ENCODE data around the gene PRKCA. TPM values are rescaled to one million over a fixed set of nuclear protein-coding genes. Genes with fewer than 3 reads are reported as not detected.

The PRKCA gene
- total RNA-seq, 1 donor from 2014 or later, result 16.4 TPM

DNA sequence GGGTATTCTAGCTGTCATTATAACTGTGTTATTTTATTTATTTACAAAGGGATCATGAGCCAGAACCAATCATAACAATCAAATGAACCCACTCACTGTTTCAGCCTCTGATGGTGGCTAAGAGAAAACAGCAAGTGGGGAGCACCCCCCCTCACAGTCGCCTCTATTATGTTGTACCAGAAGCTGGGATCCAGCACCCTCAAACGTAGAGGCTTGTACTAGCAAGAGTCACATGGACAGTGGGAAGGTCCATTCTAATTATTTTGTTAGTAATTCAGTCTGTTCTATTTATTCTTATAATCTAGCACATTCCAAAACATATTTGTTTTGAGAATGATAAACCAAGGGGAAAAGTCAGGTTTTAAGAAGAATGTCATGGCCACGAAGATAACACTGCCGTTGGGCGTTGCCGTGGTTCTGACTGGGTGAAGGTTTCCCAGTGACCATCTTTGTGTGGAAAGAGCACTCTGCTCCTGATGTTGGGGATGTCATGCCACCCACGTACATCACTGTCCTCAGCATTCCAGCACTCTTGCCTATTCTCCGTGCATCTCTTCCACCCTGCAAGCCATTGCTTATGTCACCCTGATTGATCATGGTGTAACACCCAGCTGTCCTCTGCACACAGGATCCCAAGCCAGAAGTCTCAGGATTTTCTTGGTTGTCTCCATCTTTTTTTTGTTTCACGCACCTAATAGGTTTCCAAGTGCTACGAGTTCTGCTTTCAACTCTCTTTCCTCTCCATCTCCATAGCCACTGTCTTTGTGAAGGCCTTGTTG, 205.8 kb downstream of the PRKCA start:
- Mint-ChIP-seq H3K27me3 (no peaks in the 10 kb centered on the region), H3K4me3 (ENCODE audit: low read depth) (no peak overlapping the region), H3K9me3 (ENCODE audit: low read depth) (no peaks in the 10 kb centered on the region), H3K36me3 (ENCODE audit: insufficient read depth) (no peaks in the 10 kb centered on the region), H3K27ac (no peak overlapping the region), H3K4me1 (ENCODE audit: low read depth) (peaks cover 8% of the 10 kb centered on the region)
- TF ChIP-seq, protein P1, sequence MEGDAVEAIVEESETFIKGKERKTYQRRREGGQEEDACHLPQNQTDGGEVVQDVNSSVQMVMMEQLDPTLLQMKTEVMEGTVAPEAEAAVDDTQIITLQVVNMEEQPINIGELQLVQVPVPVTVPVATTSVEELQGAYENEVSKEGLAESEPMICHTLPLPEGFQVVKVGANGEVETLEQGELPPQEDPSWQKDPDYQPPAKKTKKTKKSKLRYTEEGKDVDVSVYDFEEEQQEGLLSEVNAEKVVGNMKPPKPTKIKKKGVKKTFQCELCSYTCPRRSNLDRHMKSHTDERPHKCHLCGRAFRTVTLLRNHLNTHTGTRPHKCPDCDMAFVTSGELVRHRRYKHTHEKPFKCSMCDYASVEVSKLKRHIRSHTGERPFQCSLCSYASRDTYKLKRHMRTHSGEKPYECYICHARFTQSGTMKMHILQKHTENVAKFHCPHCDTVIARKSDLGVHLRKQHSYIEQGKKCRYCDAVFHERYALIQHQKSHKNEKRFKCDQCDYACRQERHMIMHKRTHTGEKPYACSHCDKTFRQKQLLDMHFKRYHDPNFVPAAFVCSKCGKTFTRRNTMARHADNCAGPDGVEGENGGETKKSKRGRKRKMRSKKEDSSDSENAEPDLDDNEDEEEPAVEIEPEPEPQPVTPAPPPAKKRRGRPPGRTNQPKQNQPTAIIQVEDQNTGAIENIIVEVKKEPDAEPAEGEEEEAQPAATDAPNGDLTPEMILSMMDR (IDR thresholded peaks at IDR 0.05; ENCODE audit: unreplicated experiment), result no peak
- DNase-seq (ENCODE audit: low spot score, unreplicated experiment), result no peak

DNA sequence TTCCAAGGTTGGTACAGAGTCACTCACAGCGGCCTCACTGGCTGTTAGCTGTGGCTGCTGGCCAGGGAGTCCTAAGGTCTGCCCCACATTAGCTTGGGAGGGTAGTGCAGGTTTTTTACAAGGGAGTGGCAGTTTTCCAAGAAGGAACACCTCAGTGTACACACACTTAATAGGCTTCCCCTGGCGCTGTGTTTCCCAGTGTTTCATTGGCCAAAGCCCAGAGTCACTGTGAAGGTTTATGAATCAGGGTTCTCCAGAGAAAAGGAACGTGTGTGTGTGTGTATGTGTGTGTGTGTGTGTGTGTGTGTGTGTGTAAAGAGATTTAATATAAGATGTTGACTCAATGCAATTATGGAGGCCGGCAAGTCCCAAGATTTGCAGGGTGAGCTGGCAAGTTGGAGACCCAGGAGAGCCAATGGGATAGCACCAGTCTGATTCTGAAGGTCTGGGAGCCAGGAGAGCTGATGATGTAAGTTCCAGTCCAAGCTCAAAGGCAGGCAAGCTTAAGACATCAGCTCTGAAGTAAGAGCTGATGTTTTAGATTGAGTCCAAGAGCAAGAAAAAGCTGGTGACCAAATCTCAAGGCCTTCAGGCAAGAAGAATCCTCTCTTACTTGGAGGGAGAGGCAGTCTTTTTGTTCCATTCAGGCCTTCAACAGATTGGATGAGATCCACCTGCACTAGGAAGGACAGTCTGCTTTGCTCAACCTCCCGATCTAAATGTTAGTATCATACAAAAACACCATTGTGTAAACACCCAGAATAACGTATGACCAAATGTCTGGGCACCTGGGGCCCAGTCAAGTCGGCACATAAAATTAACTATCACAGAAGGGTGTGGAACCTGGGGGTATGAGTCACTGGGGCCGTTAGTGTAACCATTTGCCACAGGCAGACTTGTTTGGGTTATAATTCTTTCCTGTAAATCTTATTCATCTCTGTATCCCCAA, 206.8 kb downstream of the PRKCA start:
- H3K36me3 Mint-ChIP-seq (ENCODE audit: insufficient read depth), result no peaks in the 10 kb centered on the region
- no peaks in the 10 kb centered on the region for H3K9me3 Mint-ChIP-seq (ENCODE audit: low read depth)

DNA sequence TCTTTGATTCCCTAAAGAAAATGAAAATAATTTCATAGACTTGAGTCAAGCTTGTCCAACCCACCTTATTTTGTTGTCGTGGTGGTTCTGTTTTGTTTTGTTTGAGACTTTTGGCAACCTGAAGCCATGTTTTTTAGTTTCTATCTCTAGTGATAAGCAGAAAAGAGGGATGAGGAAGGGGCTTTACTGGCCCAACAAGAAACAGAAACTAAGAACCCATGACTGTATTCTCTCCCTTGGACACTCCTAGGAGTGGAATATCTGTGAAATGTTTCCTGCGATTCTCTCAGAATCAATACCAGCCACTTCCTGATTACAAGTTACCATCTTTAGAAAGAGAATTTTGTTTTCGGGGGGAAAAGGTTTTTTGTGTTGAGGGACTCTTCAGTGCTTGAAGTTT, 207.5 kb downstream of the PRKCA start:
- H3K36me3 Mint-ChIP-seq (ENCODE audit: insufficient read depth), result no peaks in the 10 kb centered on the region
- DNase-seq (ENCODE audit: low spot score, unreplicated experiment), result no peak
- TF ChIP-seq, protein P1 (IDR thresholded peaks at IDR 0.05; ENCODE audit: unreplicated experiment), result no peak
- no peaks in the 10 kb centered on the region for H3K9me3 Mint-ChIP-seq (ENCODE audit: low read depth)
- no peak overlapping the region for H3K4me3 Mint-ChIP-seq (ENCODE audit: low read depth)
- peaks cover 1% of the 10 kb centered on the region for H3K4me1 Mint-ChIP-seq (ENCODE audit: low read depth)
- no peak overlapping the region for H3K27ac Mint-ChIP-seq
- H3K27me3 Mint-ChIP-seq, result no peaks in the 10 kb centered on the region

More for the DNA sequence above, 206.8 kb downstream of the PRKCA start:
- Mint-ChIP-seq H3K4me3 (ENCODE audit: low read depth) (no peak overlapping the region), H3K27me3 (no peaks in the 10 kb centered on the region), H3K27ac (no peak overlapping the region), H3K4me1 (ENCODE audit: low read depth) (peaks cover 1% of the 10 kb centered on the region)
- DNase-seq (ENCODE audit: low spot score, unreplicated experiment), result no peak
- TF ChIP-seq, protein P1 (IDR thresholded peaks at IDR 0.05; ENCODE audit: unreplicated experiment), result no peak

DNA sequence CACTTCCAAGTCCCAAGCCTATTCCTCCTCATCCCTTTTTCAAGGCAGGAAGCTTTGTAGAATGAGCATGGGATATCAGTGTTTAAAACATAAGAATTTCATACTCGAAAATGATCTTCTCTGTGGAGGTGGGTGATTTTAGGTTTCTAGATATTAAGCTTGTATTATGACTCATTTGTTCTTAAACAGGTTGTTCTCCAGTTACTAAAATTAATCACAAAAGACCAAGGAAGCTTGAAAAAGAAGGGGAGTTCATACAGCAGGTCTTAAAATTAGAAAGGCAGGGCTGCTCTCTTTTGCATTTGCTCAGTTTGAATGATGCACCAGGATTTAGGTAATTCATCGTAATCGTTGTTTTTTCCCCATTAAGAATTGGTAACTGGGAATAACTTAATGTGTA, 208.7 kb downstream of the PRKCA start:
- TF ChIP-seq, protein P1 (IDR thresholded peaks at IDR 0.05; ENCODE audit: unreplicated experiment), result no peak
- DNase-seq (ENCODE audit: low spot score, unreplicated experiment), result no peak
- H3K36me3 Mint-ChIP-seq (ENCODE audit: insufficient read depth), result peaks cover 1% of the 10 kb centered on the region
- no peaks in the 10 kb centered on the region for H3K9me3 Mint-ChIP-seq (ENCODE audit: low read depth)
- no peak overlapping the region for H3K27ac Mint-ChIP-seq
- H3K27me3 Mint-ChIP-seq, result no peaks in the 10 kb centered on the region
- peaks cover 1% of the 10 kb centered on the region for H3K4me1 Mint-ChIP-seq (ENCODE audit: low read depth)
- H3K4me3 Mint-ChIP-seq (ENCODE audit: low read depth), result no peak overlapping the region

DNA sequence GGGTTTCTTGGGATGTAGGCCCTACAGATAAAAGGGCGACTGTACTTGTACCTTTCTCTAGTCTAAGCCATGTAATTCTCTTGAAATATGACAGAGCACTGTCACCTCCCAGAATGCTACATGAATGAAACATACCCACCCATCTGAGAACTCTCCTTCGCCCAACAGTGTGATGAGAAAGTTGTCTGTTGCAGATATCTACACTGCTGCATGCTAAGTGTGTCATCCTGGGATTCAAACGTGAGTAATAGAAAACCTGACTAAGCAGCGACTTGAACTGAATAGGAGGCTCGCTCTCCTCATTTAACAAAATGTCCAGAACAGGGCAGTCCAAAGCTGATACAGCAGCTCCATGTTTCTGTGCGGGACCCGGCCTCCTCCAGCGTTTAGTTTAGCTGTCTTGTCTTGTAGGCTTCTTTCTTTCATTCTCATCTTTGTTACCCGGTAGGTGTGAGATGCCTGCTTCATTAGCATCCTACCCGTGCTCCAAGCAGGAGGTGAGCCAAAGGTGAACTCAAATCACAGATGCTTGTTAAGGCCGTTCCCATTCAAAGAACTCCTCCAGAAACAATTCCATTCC, 211.9 kb downstream of the PRKCA start:
- H3K27ac Mint-ChIP-seq, result no peak overlapping the region
- H3K9me3 Mint-ChIP-seq (ENCODE audit: low read depth), result no peaks in the 10 kb centered on the region
- H3K36me3 Mint-ChIP-seq (ENCODE audit: insufficient read depth), result peaks cover 1% of the 10 kb centered on the region
- no peak for DNase-seq (ENCODE audit: low spot score, unreplicated experiment)
- H3K4me1 Mint-ChIP-seq (ENCODE audit: low read depth), result no peaks in the 10 kb centered on the region
- TF ChIP-seq, protein P1 (IDR thresholded peaks at IDR 0.05; ENCODE audit: unreplicated experiment), result no peak
- H3K4me3 Mint-ChIP-seq (ENCODE audit: low read depth), result no peak overlapping the region
- H3K27me3 Mint-ChIP-seq, result no peaks in the 10 kb centered on the region

All from progenitor cell of endocrine pancreas (in vitro differentiated cells).